ENCODE data around the gene SIRPG. TPM values are rescaled to one million over a fixed set of nuclear protein-coding genes. Genes with fewer than 3 reads are reported as not detected.
"Not testable (repeated sequence)": the region's sequence is repeated elsewhere in the genome, so short reads cannot be mapped to it uniquely, and the experiment has no call there.

The SIRPG gene
- total RNA-seq, 1 donor from 2014 or later = not detected

DNA sequence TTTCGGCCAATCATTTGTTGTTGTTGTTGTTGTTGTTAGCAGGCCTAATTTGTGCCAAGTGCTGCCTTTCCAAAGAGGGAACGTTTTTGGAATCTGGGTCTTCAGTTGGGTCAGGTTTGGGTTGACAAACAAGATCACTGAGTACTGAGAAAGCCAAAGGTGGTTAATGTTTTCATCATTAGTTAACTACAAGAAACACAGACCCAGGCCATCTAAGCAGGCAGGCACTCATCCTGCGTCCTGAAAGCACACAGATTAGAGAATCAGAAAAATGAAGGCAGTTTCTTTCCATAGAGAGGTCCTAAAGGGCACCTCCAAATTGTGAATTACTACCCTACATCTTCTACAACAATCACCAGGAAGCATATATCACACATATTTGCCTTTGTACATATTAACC lies 15.1 kb upstream of the SIRPG start:
- no peak for DNase-seq (ENCODE audit: low spot score)

DNA sequence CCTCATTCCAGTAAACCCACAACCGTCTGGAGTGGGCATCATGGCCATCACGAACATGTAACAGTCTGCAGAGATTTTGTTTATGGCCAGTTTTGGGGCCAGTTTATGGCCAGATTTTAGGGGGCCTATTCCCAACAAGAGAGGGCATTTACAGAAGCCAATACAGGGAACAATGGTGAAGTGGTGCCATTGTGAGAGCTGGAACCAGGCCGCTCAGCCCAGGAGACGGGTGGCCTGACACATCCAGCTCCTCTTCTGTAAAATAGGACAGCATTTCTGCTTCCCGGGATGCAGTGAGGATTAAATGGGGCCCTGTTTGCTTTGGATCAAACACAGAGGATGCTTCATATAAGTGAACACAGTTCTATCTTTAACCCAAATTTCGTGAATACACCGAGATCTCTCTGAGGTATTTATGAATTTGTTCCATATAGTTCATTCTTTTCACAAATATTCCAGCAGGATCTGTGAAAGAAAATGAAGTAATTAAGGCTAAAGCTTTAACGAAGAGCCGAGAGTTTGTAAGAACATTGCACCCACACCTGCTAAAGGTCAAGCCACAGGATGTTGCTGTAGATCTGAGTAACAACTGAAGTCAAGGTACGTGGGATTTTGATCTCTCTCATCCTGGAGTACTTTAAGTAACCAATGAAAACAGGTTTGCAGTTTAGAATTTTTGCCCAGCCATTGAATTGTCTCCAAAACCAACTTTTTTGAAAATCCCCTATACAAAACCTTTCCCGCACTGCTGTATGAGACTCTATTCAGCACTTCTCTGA lies 14.5 kb upstream of the SIRPG start:
- DNase-seq (ENCODE audit: low spot score) = no peak

DNA sequence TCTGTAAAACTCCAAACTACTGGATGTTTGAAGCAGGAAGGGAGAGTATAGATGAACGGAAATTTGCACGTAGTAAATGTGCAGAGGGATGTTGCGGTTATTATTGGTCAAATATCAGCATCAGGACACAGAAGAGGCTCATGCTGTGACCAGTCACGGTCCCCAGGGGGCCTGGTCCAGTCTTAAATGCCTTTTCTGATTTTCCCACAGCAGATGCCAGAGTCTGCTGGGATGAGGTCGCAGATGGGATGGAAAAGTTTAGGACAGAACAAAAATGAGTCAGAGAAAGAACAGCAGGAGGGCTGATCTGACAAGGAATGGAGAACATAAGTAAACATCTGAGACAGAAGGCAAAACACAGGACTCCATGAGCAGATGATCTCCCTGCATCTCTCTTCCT lies 11.7 kb upstream of the SIRPG start:
- no peak for DNase-seq (ENCODE audit: low spot score)

DNA sequence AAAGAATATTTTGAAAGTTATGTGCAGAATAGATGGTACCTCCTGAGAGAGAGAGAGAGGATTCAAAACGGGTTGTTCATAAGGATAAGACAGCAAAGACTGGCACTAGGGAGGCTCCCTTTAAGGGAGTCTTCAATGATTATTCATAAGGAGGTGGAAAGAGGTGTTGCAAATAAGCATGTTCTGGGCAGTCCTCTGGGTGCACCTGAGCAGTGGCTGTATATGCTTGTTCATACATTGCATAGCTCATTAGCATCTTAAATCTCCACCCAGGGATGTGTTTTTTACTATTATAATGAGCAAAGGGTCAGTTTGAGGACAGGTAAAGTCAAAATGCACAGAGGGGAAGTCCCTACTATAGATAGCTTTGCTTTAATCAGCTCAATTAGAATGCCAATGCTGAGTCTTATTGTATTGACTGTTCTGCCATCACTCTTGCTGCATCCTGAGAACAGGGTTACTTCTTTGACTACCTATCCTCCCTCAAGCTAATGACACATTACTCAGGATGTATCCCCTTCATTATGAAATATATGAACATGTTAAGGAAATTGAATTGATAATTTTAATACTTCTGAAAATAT lies 10.0 kb upstream of the SIRPG start:
- DNase-seq (ENCODE audit: low spot score) = no peak

DNA sequence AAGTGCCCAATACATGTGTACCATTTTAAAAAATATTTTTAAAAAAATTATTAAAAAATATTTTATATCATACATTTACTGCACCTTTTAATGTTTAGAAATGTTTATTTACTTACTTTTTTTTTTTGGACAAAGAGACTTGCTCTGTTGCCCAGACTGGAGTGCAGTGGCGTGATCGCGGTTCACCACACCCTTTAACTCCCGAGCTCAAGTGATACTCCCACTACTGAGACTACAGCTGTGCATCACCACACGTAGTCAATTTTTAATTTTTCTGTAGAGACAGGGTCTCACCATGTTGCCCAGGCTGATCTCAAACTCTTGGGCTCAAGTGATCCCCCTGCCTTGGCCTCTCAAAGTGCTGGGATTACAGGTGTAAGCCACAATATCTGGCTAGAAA lies 9.2 kb upstream of the SIRPG start:
- DNase-seq (ENCODE audit: low spot score) = no peak

DNA sequence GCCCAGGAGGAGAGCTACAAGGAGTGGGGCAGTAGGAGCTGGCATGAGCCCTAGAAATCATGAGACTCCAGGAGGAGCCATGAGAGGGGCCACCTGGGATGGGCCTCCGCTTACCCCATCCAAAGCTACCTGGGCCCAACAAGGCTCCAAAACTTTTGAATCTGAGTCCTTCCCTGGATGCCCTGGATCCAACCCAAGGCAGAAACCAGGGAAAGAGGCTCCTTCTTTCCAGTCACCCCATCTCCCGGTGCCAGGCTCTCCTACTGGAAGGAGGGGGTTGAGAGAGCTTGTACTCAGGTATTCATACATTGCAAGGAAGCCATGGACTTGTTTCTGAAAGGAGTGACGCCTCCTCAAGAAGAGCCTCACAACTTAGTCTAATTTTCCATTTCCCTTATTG lies 7.8 kb upstream of the SIRPG start:
- no peak for DNase-seq (ENCODE audit: low spot score)

DNA sequence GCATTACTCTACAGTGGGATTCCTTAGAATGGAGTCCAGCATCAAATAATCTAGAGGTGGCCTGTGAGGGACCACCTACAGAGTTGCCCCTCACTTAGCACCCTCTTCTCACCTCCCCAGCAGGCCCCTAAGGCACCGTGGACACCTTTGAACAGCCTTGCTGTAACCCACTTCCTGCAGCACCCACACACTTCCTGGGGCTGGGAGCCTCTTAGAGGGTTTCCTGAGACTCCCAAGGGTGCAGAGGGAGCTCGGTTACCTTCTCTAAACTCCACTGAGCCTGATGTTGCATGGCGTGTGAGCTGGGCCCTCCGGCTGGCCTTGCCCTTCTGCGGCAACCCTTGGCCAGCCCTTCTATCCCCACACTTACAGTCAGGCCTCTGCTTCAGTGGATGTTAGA lies 7.3 kb upstream of the SIRPG start:
- DNase-seq (ENCODE audit: low spot score) = no peak

DNA sequence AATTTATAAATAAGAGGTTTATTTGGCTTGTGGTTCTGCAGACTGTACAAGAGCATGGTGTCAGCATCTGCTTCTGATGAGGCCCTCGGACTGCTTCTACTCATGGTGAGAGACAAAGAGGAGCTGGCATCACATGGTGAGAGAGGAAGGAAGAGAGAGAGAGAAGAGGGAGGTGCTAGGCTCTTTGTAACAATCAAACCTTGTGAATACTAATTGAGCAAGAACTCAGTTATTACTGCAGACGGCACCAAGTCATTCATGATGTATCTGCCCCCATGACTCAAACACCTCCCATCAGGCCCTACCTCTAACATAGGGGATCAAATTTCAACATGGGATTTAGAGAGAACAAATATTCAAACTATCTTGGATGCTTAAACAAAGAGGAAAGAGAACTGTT lies 6.3 kb upstream of the SIRPG start:
- DNase-seq (ENCODE audit: low spot score) = no peak

DNA sequence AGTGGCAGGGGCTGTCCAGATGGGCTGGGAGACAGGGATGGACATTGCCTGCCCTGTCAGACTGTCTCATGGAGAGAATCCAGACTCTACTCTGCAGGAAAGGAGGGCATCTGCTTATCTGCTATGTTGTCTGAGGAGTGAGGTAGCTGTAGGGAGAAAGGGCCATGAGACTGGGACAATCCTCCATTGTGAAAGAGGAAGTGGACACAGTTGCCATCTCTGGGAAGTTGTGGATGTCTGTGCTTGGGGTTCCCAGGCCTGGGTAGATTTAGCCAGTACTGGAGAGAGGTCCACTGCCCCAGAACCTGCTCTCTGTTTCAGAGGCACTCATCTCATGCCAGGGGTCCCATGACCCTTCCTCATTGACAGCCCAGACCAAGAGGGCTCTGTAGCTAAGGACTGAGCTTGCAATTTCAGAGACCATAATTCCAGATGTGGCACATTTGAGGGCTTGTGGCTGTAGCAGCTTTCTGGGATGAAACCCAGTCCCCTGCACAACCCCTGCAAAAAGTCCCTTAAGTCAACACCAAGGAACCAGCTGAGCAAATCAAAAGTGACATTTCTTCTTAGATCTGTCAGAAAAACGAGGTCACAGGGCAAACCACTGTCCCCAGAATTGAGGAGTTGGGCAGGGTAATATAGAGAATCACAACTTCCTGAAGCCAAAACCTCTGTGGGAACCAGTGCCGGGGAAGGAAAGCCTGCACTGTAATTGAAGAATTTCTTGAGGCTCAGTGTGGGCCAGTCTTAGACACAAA lies 4.1 kb upstream of the SIRPG start:
- DNase-seq (ENCODE audit: low spot score) = no peak

DNA sequence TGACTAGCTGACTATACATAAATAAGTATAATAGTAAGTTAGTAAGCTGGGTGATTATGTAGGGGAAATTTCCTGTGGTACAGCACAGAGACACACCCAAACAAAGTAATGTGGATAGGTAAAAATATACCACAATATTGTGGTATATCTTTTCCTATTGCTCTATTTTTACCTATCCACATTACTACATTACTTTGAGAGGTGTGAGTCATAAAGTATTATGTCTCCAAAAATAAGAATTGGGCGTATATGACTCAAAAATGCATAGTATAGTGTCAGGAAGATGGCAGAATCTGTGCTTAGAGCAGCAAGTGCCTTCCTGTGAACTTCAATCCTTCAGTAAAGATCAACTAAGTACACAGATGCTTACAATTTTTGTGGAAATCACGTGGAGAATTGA lies 2.7 kb upstream of the SIRPG start:
- no peak for DNase-seq (ENCODE audit: low spot score)

DNA sequence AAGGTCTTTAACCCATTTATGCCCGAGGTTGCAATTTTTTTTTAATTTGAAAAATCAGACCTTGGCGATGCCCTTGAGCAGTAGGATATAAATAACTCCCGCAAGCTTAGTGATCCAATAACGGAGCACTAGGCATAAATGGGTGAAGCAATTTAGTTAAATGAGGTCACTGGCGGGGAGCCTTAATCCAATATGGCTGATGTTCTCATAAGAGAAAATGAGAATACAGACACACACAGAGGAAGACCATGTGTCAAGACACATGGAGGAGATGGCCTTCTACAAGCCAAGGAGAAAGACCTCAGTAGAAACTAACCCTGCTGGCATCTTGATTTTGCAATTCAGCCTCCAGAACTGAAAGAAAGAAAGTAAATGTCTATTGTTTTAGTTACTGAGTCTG lies 735 bp downstream of the SIRPG start:
- DNase-seq (ENCODE audit: low spot score) = no peak

DNA sequence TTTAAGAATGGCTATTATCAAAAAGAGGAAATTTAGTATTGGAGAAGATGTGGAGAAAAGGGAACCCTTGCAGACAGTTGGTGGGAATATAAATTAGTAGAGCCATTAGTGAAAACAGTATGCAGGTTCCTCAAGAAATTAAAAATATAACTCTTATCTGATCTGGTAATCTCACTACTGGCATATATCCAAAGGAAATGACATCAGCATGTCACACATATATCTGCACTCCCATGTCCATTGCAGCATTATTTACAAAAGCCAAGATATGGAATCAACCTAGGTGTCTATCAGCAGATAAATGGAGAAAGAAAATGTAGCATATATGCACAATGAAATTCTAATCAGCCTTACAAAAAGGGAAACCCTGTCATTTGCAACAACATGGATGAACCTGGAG lies 2.6 kb downstream of the SIRPG start:
- DNase-seq (ENCODE audit: low spot score) = no peak

DNA sequence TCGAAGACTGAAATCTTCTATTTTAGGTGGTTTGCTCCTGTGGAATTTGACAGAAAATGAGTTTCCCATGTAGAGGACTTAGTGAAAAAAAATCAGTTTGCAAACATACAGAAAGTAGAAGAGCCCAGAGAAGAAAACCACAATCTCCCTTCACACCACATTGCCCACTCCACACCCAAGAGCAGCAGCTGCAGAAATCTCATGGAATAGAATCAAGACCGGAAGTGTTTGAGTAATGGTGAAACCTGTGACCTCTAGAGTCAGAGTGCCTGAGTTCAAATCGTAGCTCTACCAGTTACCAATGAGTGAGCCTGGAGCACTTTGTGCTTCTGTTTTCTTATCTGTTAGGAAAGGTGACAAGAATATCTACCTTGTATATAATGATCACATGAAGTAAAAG lies 4.6 kb downstream of the SIRPG start:
- DNase-seq (ENCODE audit: low spot score) = no peak

DNA sequence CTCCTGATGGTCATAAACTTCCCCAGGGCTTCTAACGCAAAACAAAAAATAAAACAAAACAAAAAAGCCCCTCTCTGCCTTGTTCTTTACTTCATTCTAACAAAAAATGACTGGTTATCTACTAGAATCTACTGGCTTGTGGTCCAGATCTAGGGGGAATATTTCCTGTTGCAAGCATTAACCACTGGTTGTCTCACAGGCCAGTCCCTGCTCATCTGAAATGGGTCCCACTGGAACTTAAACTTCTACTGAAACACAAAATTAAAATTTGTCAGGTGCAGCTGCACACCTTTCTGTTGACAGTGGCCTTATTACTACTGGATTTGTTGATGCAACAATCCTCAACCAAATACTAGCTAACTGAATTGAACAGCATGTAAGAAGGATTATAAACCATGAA lies 5.5 kb downstream of the SIRPG start:
- DNase-seq (ENCODE audit: low spot score) = no peak

DNA sequence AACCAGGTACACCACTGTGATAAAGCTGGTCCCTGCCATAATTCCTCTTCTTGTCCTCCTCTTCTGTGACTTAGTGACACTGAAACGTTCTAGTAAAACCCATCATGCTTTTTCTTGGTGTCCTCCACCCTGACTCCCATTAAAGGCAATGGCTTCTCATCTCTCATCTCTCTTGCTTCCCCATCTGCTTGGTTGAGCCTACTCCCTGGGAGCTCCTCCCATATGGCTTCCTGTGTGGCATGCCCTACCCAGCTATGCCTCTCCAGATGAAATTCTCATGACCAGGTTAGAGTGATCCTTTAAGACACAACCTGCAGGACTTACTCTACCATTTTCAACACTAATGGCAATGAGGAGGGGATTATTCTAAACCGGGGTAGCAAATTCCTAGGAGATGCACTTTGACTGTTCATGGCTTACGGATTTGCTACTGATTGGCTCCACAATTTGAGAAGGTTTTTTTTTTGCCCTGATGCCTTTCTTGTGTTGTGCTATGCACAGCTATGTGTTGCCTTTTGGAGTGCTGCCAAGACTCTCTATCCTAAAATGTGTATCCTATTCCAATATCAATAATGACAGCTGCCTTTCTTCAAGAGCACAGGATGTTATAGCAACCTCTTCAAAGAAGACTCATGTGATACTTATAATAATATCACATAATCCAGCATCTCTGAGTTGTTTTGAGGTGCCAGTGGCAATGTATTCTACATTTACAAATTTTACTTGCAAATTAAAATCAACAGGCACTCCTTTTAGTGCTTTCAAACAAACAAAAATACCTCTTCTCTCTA lies 6.1 kb downstream of the SIRPG start:
- DNase-seq (ENCODE audit: low spot score) = no peak

DNA sequence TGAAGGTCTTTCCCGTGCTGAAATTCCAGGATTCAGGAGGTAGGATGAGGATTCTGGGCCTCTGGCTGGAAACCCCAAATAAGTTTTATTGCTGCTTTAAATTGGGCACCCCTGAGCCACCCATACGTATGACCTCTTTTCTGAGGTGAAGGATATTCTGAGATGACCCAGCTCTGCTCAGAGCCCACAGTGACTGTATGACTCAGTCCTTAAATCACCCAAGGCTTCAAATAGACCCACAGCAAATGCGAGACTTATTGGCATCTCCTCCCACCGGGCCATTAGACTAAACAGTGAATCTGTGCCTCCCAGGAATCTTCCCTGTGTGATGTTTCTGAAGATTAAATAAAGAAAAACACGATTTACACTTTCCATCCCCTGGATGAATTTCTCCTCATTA lies 9.5 kb downstream of the SIRPG start:
- no peak for DNase-seq (ENCODE audit: low spot score)

DNA sequence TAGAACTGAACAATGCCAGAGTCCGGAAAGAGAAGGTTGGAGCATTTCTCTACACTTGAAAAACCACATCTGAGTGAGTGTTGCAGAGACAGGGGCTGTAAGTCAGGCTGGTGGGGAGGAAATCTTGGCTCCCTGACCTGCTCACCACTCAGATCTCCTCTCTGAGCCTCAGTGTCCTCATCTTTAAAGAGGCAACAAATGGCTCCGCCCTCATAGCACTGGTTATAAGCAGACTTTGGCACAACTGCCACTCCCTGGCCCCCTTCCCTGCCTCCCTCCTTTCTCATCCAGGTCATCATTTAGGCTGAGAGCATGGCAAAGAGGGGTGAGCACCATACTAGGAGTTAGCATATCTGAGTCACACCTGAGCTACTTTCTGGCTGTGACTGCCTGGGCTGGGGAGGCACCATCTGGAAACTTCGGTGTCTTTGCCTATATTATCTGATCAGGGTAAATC lies 10.6 kb downstream of the SIRPG start:
- no peak for DNase-seq (ENCODE audit: low spot score)

DNA sequence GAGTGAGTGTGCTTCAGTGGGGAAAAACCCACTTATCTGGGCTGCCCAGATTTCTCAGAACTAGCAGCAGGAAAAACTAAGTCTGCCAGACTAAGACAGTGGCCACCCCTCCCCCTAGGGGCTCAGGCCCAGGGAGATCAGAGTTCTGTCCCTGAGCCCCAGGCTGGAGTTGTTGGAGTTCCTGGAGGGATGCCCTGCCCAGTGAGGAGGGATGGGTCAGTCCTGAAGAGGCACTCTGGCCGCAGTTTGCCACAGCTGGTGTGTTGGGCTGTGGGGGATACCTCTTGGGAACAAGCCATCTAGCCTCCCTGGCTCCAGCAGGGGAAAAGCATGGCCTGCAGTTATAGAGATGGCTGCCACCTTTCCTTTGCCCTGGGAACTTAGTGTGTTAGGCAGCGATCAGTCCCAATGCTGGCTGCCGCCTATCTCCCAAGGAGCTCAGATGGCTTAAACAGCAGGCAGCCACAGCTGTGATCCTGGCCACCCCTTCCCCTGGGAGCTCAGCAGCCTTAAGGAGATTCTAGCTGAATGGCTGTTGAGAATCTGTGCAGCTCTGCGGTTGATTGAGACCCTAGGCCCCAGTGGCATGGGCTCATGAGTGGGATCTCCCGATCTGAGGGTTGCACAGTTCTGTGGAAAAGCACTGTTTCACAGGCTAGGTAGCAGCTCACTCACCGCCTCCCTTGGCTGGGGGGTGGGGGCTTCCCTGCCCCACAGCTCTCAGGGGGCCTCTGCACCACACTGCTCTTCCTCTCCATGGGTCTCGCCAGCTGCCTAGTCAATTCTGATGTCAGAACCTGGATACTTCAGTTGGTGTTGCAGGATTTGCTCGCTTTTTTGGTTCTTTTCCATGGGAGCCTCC lies 13.2 kb downstream of the SIRPG start:
- DNase-seq (ENCODE audit: low spot score) = no peak

DNA sequence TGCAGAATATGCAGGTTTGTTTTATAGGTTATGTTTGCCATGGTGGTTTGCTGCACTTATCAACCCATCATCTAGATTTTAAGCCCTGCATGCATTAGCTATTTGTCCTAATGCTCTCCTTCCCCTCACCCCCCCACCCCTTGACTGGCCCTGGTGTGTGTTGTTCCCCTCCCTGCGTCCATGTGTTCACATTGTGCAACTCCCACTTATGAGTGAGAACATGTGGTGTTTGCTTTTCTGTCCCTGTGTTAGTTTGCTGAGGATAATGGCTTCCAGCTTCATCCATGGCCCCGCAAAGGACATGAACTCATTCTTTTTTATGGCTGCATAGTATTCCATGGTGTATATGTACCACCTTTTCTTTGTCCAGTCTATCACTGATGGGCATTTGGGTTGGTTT lies 18.9 kb downstream of the SIRPG start:
- DNase-seq (ENCODE audit: low spot score) = not testable (repeated sequence)

DNA sequence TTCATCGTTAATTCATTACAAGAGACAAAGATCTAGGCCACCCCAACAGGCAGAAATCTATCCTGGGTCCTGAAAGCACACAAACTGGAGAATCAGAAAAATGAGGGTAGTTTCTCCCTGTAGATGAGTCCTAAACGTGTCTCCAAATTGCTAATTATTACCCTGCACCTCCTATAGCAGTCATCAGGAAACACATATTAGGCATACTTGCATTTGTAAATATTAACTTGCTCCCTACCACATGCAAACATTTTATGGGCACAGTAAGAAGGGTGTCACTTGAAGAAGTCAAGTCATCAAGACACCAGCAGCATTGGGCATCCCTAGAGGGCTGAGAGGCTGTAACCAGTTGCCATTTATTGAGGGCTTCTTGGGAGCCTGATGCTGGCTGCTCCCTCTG lies 19.8 kb downstream of the SIRPG start:
- DNase-seq (ENCODE audit: low spot score) = no peak

DNA sequence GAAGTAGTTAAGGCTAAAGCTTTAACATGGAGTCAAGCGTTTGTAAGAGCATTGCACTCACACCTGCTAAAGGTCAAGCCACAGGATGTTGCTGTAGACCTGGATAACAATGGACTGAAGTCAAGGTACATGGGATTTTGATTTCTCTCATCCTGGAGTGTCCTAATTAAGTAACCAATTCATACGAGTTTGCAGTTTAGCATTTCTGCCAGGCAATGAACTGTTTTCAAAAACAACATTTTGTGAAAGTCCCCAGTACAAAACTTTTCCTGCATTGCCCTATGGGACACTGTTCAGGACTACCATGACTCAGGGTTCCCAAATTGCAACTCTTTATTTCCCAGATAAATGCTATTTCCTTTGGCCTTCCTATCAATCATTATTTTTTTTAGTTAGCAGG lies 20.4 kb downstream of the SIRPG start:
- DNase-seq (ENCODE audit: low spot score) = no peak

Data from mesenteric fat pad (tissue), 1 donor.